ENCODE results near the gene PPP1R27. TPM values are rescaled to one million over a fixed set of nuclear protein-coding genes. Genes with fewer than 3 reads are reported as not detected.

Gene PPP1R27
- total RNA-seq, 2 donors from 2014 or later, result not detected

- intact Hi-C loops (cut with DNase I), result no loop called here
- no peak for DNase-seq (ENCODE audit: low spot score)
Measured at GRCh38 chr17:81863833-81864768, 29.3 kb upstream of the PPP1R27 start.

DNA sequence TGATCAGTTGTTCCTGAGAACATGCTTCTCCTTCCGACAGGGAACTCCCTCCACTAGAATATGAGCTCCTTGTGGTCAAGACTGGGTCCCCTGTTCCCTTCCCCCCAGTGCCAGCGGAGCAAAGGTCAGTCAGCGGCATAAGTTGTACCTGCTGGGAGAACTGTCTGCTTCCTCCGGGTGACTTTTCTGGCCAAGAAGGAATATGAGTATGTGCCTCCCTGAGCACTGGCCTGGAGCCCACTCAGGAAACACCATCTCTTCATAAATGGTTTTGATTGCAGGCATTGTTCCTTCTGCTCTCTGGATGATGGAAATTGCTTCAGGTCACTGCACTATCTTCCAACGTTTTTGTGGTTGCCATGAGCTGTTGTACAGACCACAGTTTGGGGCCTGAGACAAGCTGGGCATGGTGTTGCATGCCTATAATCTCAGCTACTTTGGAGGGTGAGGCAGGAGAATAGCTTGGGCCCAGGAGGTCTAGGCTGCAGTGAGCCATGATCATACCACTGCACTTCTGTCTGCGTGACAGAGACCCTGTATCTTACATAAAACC is 28.3 kb upstream of the PPP1R27 start:
- no peak for DNase-seq (ENCODE audit: low spot score)
- intact Hi-C loops (cut with DNase I), result no loop called here

- intact Hi-C loops (cut with DNase I), result no loop called here
- DNase-seq (ENCODE audit: low spot score), result peak; percentile 100
Measured at GRCh38 chr17:81860756-81861568, 26.1 kb upstream of the PPP1R27 start.

DNA sequence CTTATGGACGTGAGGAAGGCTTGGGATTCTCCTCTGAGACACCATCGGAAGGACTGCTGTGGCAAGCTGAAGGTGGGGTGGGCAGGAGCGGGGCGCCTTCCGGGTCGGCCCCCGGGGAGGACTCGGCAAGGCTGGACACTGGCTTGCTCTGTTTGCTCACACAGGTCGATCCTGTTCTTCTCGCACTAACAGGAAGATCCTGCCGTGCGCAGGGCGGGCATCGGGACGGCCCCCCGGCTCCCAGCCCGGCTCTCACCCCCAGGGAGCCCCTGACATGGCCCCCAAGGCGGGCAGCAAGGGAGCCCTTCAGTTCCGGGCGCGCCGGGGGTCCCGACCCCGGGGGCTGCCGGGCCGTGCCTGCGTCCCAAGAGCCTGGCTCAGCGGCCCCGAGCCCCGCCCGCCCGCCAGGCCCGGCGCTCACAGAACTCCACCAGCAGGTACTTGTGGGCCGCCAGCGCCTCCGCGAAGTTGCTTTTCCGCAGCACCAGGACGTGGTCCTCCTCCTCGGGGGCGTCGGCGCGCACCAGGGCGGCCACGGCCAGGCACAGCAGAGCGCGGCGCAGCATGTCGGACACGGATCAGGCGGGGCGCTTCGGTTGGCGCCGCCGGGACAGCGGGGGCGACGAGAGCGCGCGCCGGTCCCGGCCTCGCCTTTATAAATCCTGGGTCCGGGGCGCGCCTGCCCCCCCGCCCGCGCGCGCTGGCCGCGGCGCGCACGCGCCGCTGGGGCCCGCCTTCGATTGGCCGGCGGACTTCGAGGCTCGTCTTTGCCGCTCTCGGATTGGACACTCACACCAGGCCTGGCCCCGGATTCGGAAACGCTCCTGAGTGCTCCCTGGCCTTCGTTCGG is 25.3 kb upstream of the PPP1R27 start, which contains the start of gene P4HB:
Gene P4HB (minus strand): TSS at position 630 of the 850 bp plus-strand sequence. CDS start 64 bp downstream, at position 566.
- intact Hi-C loops (cut with DNase I), result no loop called here
- DNase-seq (ENCODE audit: low spot score), result no peak

GRCh38 chr17:81858967-81859905 is 24.4 kb upstream of the PPP1R27 start:
- intact Hi-C loops (cut with DNase I), result no loop called here
- DNase-seq (ENCODE audit: low spot score), result no peak

- intact Hi-C loops (cut with DNase I), result no loop called here
- no peak for DNase-seq (ENCODE audit: low spot score)
Measured at GRCh38 chr17:81858170-81858966, 23.5 kb upstream of the PPP1R27 start.

DNA sequence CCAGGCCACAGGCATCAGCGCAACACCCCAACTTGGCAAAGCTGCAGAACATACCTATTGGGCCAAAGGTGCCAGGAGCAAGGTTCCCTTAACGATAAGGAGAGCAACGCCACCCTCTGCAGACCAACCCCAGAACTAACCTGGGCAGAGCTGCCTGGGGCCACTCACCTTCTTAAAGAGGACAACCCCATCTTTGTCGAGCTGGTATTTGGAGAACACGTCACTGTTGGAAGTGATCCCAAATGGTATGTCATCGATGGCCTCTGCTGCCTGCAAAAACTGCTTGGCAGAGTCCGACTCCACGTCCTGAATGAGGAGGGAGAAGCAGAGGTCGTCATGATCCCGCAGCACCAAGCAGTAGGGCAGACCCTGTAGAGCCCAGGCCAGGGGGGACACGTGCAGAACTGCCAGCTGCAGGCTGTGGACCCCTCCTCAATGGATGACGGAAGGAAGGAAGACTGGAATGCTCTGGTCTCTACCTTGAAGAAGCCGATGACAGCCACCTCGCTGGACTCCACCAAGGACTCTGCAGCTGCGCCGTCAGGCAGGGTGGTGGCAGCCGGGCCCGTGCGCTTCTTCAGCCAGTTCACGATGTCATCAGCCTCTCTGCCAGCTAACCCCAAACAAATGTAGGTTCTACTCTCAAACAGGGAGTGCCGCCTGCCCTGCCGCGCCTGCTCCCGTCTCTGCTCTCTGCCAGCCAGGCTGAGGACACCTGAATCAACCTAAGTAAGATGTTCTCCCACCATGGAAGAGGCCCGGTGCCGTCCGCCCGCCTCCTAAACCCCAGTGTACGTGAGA is 20.3 kb upstream of the PPP1R27 start:
- DNase-seq (ENCODE audit: low spot score), result no peak
- intact Hi-C loops (cut with DNase I), result no loop called here

- intact Hi-C loops (cut with DNase I), result no loop called here
- DNase-seq (ENCODE audit: low spot score), result no peak
Measured at GRCh38 chr17:81852237-81852636, 17.4 kb upstream of the PPP1R27 start.

- DNase-seq (ENCODE audit: low spot score), result no peak
- intact Hi-C loops (cut with DNase I), result no loop called here
Measured at GRCh38 chr17:81851423-81851822, 16.6 kb upstream of the PPP1R27 start.

GRCh38 chr17:81849457-81849856 is 14.6 kb upstream of the PPP1R27 start:
- no peak for DNase-seq (ENCODE audit: low spot score)
- intact Hi-C loops (cut with DNase I), result no loop called here

DNA sequence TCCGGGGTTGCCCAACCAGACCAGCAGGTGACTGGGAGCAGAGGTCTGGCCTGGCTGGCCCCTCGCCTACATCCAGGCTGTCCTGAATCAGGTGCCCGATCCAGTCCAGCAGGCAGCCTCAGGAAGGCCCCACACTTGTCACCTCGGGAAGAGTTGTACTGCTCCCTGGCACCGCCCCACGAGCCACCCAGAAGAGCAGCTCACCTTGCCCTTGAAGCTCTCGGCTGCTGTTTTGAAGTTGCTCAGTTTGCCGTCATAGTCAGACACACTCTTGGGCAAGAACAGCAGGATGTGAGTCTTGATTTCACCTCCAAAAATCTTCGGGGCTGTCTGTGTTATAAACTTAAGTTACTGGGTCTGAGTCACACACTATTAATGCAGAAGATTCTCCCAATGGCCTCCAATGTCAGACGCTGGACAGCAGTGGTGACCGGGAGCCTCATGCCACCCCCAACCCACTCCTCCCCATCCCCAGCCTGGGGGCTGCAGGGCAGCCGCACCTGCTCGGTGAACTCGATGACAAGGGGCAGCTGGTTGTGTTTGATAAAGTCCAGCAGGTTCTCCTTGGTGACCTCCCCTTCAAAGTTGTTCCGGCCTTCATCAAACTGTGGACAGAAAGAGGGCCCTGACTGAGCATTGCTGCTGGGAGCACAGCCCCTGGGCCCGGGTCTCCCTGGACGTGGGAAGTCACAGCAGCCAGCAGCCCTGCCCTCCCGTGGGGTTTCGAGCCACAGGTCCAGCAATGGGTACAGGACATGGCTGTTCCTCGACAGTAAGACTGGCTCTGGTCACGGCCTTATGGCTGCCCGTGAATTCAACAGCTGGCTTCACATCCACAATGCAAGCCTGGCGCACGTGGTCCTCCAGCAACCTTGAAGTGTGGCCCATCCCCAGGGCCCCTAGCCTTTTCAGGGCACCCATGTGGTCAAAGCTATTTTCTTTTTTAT is 12.2 kb upstream of the PPP1R27 start:
- intact Hi-C loops (cut with DNase I), result no loop called here
- no peak for DNase-seq (ENCODE audit: low spot score)

DNA sequence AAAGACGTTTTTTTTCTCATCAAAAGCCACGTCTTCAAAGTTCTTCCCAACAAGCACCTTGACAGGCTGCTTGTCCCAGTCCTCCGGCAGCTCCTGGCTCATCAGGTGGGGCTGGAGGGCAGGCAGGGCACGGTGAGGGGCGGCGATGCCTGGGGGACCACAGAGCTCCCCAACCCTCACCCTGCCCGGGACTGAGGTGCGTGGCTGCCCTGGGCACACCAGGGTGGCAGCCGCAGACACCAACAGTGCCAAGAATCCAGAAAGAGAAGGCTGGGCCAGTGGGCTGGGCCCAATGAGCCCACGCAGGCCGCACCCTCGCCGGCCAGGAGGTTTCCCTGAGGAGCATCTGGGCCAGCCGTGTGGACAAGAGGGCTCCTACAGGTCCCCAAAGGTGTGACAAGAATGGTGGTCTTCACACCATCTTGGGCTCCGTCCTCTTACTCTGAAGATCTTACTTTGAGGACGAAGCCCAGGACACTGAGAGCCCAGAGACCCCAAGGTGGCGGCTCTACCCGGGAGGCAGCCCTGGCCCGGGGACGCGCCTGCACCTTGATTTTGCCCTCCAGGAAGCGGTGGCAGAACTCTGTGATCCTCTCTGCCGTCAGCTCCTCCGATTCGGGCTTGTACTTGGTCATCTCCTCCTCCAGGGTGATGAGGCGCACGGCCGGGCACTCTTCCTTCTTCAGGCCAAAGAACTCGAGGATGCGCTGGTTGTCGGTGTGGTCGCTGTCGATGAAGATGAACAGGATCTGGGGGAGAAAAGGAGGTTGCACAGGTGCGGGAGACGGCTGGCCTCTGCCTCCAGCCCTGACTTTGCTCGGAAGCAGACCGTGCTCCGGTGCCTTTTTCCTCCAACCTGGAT is 11.3 kb upstream of the PPP1R27 start:
- intact Hi-C loops (cut with DNase I), result no loop called here
- DNase-seq (ENCODE audit: low spot score), result no peak

DNA sequence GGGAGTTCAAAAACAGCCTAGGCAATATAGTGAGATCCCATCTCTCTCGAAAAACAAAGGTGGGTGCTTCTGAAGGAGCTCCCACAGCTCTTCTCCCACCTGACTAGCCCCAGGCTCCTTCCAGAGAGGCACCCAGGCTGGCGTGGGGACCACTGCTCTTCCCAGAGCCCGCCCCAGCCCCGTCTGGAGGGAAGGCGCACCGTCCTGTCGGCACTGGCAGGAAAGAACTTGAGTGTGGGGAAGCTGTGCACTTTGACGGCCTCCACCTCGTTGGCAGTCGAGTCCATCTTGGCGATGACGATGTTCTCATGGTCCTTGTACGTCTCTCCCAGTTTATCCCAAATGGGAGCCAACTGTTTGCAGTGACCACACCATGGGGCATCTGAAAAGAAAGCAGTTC is 10.5 kb upstream of the PPP1R27 start:
- intact Hi-C loops (cut with DNase I), result no loop called here
- DNase-seq (ENCODE audit: low spot score), result no peak

GRCh38 chr17:81844887-81845286 is 10.0 kb upstream of the PPP1R27 start:
- intact Hi-C loops (cut with DNase I), result no loop called here
- DNase-seq (ENCODE audit: low spot score), result no peak

Measured in posterior vena cava (tissue), 2 donors.